HG02938 (cell line): Measurements from ENCODE around the gene LRRC2.
"Not testable (repeated sequence)": the region's sequence is repeated elsewhere in the genome, so short reads cannot be mapped to it uniquely, and the experiment has no call there.

ENCODE experiments used
- ATAC-seq: cut with Tn5 transposase; IDR thresholded peaks from one replicate; pipeline ENCODE4 v1.9.1; 2021; ENCODE audit warnings: mild to moderate bottlenecking, moderate library complexity; ENCODE audit not compliant: unreplicated experiment

The LRRC2 gene

GRCh38 chr3:46566040-46566641 is at the start of gene LRRC2:
LRRC2 (minus strand) TSS chr3:46566302; CDS start chr3:46551591, 14,711 bp downstream.
- ATAC-seq: no peak

GRCh38 chr3:46615050-46615775 is 49.1 kb upstream of the LRRC2 start:
- ATAC-seq: no peak

DNA sequence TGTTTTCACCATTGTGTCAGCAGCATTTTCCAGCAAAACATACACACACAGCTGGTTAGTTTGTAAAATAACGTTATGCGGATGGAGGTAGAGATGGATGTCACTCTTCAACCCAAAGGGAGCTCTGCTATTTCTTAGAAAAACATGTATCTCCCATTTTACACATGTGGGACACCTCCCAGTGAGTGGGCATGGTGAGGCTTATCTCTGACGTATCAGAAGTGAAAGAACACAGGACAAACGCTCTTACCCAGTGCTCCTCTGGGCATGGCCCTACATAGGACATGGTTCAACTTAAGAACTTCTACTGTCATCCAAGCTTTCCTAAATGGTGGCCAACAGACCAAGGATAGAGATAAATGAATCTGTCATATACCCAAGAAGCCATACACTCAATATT is 48.3 kb upstream of the LRRC2 start:
- no peak for ATAC-seq

DNA sequence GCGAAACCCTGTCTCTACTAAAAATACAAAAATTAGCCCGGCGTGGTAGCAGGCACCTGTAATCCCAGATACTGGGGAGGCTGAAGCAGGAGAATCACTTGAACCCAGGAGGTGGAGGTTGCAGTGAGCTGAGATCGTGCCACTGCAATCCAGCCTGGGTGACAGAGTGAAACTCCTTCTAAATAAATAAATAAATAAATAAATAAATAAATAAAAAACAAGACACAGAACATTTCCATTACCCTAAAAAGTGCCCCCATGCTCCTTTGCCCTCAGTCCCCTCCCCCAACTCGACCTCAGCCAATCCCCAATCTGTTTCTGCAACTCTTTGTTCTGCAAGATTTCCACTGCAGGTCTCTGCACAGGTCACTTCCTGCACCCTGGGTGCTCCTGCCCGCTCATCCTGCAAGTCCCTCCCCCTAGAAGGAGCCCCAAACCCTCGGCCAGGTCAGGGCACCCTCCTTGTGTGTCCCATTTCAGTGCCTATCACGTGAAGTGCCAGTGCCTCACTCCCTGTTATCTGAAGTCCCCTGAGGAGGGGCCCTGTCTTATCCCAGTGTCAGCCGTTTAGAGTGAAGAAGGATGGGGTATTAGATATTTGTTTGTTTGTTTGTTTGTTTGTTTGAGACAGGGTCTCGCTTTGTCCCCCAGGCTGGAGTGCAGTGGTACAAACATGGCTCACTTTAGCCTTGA is 47.4 kb upstream of the LRRC2 start:
- no peak for ATAC-seq

DNA sequence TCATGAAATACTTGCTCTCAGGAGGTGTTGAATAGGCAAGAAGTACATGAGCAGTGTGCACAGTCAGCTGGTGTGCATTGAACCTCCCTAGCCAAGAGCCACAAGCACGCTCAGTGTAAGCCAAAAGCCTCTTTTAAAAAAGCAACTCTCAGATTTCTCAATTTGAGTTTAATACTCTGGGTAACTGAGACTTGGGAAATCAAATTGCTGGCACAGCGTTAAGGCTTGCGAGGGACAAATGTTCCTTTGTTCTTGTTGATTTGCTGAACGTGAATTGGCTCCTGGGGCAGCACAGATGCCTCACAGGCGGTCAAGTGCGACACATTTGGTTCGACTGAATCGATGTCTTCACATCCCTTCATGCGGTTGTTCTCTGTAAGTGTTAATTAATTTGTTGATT is 46.2 kb upstream of the LRRC2 start, which contains the start of gene FAM240A:
Gene FAM240A, plus strand, starts transcription at position 202 of the 400 bp plus-strand sequence. Its CDS starts 159 bp downstream, at position 361.
- ATAC-seq: no peak

- ATAC-seq: no peak
Measured at GRCh38 chr3:46609944-46610722, 44.0 kb upstream of the LRRC2 start.

- no peak for ATAC-seq
Measured at GRCh38 chr3:46609212-46609721, 43.2 kb upstream of the LRRC2 start.

DNA sequence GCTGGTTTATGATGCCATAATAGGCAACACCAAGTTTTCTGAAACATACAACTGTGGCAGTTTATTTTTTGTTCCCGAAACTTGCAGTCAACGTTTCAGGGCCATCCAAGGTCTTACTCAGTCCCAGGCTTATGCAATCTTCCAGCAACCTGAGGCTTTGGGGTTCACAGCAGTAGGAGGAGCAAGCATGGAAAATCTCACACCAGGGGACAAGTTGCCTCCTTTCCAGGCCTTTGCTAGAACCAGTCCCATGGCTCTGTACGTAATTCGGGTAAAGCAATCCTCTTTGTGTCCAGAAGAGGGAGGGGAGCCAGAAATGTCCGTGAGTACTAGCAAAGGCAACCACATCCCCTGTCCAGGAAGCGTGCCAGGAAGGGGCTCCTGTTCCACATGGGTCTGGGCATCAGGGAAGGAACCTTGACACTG is 41.5 kb upstream of the LRRC2 start:
- ATAC-seq: no peak

- ATAC-seq: no peak
Measured at GRCh38 chr3:46604127-46604526, 38.0 kb upstream of the LRRC2 start.

DNA sequence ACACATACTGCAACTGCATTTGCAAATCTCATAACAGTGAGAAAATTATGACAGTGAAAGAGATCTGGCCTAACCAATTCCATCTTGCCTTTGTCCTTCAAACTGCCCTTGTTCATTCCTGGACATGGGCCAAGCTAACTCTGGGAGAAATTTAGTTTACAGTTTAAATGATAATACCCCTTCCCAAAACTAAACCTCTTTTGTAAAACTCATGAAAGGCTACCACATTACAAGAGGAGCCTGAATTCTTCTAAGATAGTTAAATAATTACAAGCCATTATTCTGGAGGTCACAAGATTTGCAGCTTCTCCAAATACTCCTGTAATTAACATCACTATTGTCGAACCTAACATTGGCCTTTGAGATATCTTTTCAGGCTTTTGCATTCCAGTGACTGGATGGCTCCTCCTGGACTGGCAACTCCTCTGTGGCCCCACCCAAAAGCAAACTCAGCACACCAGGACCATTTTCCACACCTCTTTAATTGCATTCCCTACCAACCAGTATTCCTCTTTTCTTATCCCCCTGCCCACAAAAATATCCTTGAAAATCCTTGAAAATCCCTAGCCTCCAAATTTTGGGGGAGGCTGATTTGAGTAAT is 37.4 kb upstream of the LRRC2 start:
- no peak for ATAC-seq

DNA sequence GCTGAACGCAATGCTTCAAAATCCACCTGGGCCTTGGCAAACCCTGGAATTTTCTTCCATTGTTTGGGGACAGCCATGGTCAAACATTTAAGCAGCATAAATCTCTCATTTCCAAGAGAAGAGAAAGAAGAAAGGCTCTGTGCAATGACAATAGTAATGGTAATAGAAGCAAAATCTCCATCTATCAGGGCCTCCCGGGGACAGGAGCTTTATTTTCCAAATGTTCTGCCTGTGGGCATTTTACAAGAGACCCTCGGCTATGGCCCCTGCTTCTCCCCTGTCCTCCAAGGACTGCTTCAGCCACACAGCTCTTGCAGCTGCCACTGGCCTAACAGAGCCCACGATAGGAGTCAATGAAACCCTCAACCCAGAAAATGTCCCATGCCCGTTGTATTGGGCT is 33.5 kb upstream of the LRRC2 start:
- no peak for ATAC-seq

- ATAC-seq: no peak
Measured at GRCh38 chr3:46595819-46596314, 29.8 kb upstream of the LRRC2 start.

DNA sequence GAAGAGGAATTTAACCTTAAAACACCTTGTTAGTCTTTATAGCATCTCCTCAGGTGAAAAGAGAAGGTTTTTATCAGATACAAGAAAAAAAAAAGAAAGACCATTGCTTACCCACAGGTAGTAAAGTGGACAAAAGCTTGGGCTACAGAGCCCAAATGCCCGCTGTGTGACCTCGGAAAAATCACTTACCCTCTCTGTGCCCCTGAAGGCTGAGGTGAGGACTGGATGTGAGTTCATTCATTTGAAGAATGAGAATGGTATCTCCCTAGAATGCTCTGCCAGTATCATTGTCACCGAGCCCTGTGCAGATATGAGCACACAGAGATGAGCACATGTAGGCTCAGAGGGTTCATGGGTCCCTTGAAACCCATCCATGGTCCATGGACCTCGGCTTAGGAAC is 28.6 kb upstream of the LRRC2 start:
- no peak for ATAC-seq

DNA sequence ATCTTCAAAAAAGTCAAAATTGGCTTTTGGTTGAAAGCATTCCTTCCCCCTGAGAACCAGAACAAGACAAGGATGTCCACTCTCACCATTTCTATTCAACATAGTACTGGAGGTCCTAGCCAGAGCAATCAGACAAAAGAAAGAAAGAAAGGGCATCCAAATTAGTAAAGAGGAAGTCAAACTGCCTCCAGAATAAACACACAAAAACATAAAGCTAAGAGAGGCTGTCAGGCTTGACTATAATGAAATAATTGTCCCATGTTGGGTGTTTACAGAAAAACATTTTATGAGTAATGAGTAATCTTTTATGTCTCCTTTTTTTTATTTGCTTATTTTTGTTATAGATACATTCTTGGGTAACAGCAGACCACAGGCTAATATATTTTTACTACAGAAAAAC is 27.9 kb upstream of the LRRC2 start:
- ATAC-seq: no peak

GRCh38 chr3:46593274-46593862 is 27.3 kb upstream of the LRRC2 start:
- ATAC-seq: no peak

GRCh38 chr3:46587268-46587667 is 21.2 kb upstream of the LRRC2 start:
- ATAC-seq: not testable (repeated sequence)

- ATAC-seq: no peak
Measured at GRCh38 chr3:46586738-46587246, 20.7 kb upstream of the LRRC2 start.

DNA sequence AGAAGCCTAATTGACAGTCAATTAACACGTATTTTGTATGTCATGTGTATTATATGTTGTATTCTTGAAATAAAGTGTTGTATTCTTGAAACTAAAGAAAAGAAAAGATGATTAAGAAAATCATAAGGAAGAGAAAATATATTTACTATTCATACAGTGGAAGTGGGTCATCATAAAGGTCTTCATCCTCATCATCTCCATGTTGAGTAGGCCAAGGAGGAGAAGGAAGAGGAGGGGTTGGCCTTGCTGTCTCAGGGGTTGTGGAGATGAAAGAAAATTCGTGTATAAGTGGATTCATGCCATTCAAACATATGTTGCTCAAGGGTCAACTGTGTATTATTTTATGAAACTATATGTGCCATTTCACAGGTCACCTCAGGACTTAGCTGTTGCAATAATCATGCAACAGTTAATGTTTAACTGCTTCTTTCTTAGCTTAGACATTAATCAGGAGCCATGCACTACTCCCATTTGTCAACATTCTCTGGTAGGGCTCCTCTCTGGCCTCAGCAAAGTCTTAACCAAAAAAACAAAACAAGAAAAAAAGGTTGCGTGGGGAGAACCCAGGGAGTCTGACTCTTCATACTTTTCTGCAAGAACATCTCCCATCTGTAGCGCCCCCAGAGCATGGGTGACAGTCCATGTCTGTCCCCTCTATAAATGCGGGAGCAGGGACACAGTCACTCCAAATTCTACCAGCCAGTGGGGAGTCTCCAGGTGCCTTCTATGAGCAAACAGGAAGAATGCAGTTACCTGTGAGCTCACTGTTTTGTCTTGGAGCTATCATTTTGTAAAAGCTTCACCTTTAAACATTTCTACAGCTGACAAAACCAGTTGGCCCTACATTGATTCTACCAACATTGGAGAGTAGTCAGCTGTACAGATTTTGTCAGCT is 19.9 kb upstream of the LRRC2 start:
- ATAC-seq: no peak
